Astrocyte (in vitro differentiated cells and primary cell): ENCODE data around the gene SFT2D2. TPM values are rescaled to one million over a fixed set of nuclear protein-coding genes. Genes with fewer than 3 reads are reported as not detected.

ENCODE experiments used
- DNase-seq: peaks from one replicate; pipeline ENCODE4 v3.0.0-alpha.2; 2010; ENCODE audit warnings: low read depth
- FAIRE-seq: peaks from 2 replicates; lab custom pipeline; 2011; peaks lifted over from hg19 to GRCh38; lab: Jason Lieb, UNC
- H2AFZ ChIP-seq: 2 replicates; pipeline ENCODE4 v1.6.0; 2012; ENCODE audit warnings: low read depth, low read length, inconsistent platforms
- H3K27ac ChIP-seq: 2 replicates; pipeline ENCODE4 v1.5.1; 2011; ENCODE audit warnings: low read depth, low read length, inconsistent platforms
- H3K27me3 ChIP-seq: 2 replicates; pipeline ENCODE4 v1.6.0; 2011; ENCODE audit warnings: low read length, inconsistent platforms; ENCODE audit not compliant: insufficient read depth
- H3K36me3 ChIP-seq: 2 replicates; pipeline ENCODE4 v1.5.1; 2011; ENCODE audit warnings: low read length, inconsistent platforms; ENCODE audit not compliant: insufficient read depth
- H3K4me1 ChIP-seq: 2 replicates; pipeline ENCODE4 v1.5.1; 2011; ENCODE audit warnings: low read length, inconsistent platforms; ENCODE audit not compliant: insufficient read depth
- H3K4me2 ChIP-seq: 2 replicates; pipeline ENCODE4 v1.6.0; 2012; ENCODE audit warnings: low read length, inconsistent platforms
- H3K4me3 ChIP-seq: 2 replicates; pipeline ENCODE4 v1.5.1; 2011; ENCODE audit warnings: low read depth, mild to moderate bottlenecking, low read length, inconsistent platforms; ENCODE audit not compliant: insufficient read depth
- H3K79me2 ChIP-seq: 2 replicates; pipeline ENCODE4 v1.6.0; 2012; ENCODE audit warnings: mild to moderate bottlenecking, low read length, inconsistent platforms; ENCODE audit not compliant: insufficient read depth
- H3K9ac ChIP-seq: 2 replicates; pipeline ENCODE4 v1.6.0; 2012; ENCODE audit warnings: mild to moderate bottlenecking, low read length, inconsistent platforms
- H3K9me3 ChIP-seq: 2 replicates; pipeline ENCODE4 v1.5.1; 2012; ENCODE audit warnings: low read depth, mild to moderate bottlenecking, low read length, inconsistent platforms; ENCODE audit not compliant: insufficient read depth
- H4K20me1 ChIP-seq: 2 replicates; pipeline ENCODE4 v1.6.0; 2012; ENCODE audit warnings: low read length, inconsistent platforms; ENCODE audit not compliant: insufficient read depth
- H3K27ac Mint-ChIP-seq: one replicate; pipeline ENCODE4 v1.8.0; 2021; ENCODE audit warnings: mild to moderate bottlenecking, mixed read lengths; ENCODE audit not compliant: unreplicated experiment
- H3K27me3 Mint-ChIP-seq: one replicate; pipeline ENCODE4 v1.8.0; 2021; ENCODE audit warnings: low read depth, mixed read lengths; ENCODE audit not compliant: unreplicated experiment
- H3K36me3 Mint-ChIP-seq: one replicate; pipeline ENCODE4 v1.8.0; 2021; ENCODE audit warnings: low read depth, mixed read lengths; ENCODE audit not compliant: unreplicated experiment
- H3K4me1 Mint-ChIP-seq: one replicate; pipeline ENCODE4 v1.8.0; 2021; ENCODE audit warnings: low read depth, mixed read lengths; ENCODE audit not compliant: unreplicated experiment
- H3K4me3 Mint-ChIP-seq: one replicate; pipeline ENCODE4 v1.8.0; 2021; ENCODE audit warnings: mild to moderate bottlenecking, moderate library complexity, mixed read lengths; ENCODE audit not compliant: unreplicated experiment
- H3K9me3 Mint-ChIP-seq: one replicate; pipeline ENCODE4 v1.8.0; 2021; ENCODE audit warnings: mild to moderate bottlenecking, mixed read lengths; ENCODE audit not compliant: unreplicated experiment
- EZH2 ChIP-seq: IDR thresholded peaks from 2 replicates; pipeline ENCODE4 v1.6.1; 2012; ENCODE audit warnings: mild to moderate bottlenecking, low read length, inconsistent platforms; ENCODE audit not compliant: insufficient read depth
- total RNA-seq: library from RNA; stranded (reverse); gene quantifications from 2 replicates; pipeline ENCODE4 v1.2.1, GENCODE V29; 2021
- TF ChIP-seq, protein P1 (sequence below): IDR thresholded peaks from 2 replicates; pipeline ENCODE4 v1.5.1; 2011; ENCODE audit warnings: low read depth, mild to moderate bottlenecking, inconsistent platforms, low read length, moderate library complexity; ENCODE audit not compliant: insufficient read depth

SFT2D2 gene
- total RNA-seq, 1 donor from 2014 or later, result 73.4 TPM

DNA sequence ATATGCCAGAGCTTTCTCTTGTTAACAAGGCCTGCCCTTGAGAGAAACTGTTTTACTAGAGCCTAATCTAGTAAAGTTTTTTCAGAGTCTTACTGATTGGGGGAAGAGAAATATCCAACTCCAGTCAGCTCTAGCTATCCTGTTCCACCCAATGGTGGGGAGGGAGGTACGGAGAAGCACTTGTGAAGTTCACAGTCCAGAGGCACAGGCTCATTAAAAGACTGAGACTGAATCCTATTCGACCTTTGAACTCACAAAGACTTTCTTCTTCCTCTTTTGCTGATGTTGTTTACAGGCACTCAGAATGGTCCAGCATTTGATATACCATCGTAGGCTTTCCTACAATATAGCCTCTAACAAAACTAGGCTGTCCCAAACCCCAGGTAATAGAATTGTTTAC, 15.5 kb upstream of the SFT2D2 start:
- Histone ChIP-seq H3K9me3 (no peaks in the 10 kb centered on the region), H3K27ac (no peak overlapping the region), H3K79me2 (no peaks in the 10 kb centered on the region), H3K4me1 (no peaks in the 10 kb centered on the region), H3K4me3 (no peak overlapping the region), H2AFZ (no peak overlapping the region), H3K36me3 (no peaks in the 10 kb centered on the region), H3K27me3 (no peaks in the 10 kb centered on the region), H3K4me2 (no peak overlapping the region), H4K20me1 (no peaks in the 10 kb centered on the region), H3K9ac (no peak overlapping the region)
- no peak for FAIRE-seq
- peaks cover 9% of the 10 kb centered on the region for H3K36me3 Mint-ChIP-seq
- peaks cover 22% of the 10 kb centered on the region for H3K9me3 Mint-ChIP-seq
- H3K4me1 Mint-ChIP-seq, result no peaks in the 10 kb centered on the region
- no peaks in the 10 kb centered on the region for H3K27me3 Mint-ChIP-seq
- H3K27ac Mint-ChIP-seq, result no peak overlapping the region
- no peak overlapping the region for H3K4me3 Mint-ChIP-seq
- DNase-seq, result no peak
- TF ChIP-seq, protein P1, sequence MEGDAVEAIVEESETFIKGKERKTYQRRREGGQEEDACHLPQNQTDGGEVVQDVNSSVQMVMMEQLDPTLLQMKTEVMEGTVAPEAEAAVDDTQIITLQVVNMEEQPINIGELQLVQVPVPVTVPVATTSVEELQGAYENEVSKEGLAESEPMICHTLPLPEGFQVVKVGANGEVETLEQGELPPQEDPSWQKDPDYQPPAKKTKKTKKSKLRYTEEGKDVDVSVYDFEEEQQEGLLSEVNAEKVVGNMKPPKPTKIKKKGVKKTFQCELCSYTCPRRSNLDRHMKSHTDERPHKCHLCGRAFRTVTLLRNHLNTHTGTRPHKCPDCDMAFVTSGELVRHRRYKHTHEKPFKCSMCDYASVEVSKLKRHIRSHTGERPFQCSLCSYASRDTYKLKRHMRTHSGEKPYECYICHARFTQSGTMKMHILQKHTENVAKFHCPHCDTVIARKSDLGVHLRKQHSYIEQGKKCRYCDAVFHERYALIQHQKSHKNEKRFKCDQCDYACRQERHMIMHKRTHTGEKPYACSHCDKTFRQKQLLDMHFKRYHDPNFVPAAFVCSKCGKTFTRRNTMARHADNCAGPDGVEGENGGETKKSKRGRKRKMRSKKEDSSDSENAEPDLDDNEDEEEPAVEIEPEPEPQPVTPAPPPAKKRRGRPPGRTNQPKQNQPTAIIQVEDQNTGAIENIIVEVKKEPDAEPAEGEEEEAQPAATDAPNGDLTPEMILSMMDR, result no peak
- TF ChIP-seq EZH2, result no peak

DNA sequence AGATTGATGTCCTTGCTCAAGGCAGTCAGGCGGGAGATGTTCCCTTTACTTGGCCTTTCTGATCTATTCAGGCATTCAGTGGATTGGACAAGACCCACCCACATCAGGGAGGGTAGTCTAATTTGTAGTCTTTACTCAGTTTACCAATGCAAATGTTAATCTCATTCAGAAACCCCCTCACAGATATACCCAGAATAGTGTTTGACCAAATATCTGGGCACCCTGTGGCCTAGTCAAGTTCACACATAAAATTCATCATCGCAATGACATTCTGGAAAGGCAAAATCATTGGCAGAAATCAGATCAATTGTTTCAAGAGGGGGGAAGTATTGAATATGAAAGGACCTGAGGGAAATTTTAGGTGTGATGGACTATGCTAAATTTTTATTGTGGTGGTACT, 12.5 kb upstream of the SFT2D2 start:
- no peaks in the 10 kb centered on the region for H4K20me1 ChIP-seq
- no peaks in the 10 kb centered on the region for H3K36me3 ChIP-seq
- Mint-ChIP-seq H3K4me3 (no peak overlapping the region), H3K27ac (no peak overlapping the region), H3K27me3 (no peaks in the 10 kb centered on the region), H3K36me3 (peaks cover 4% of the 10 kb centered on the region), H3K9me3 (peaks cover 17% of the 10 kb centered on the region), H3K4me1 (no peaks in the 10 kb centered on the region)
- no peaks in the 10 kb centered on the region for H3K4me1 ChIP-seq
- no peak for TF ChIP-seq EZH2
- TF ChIP-seq, protein P1, result no peak
- DNase-seq (no peak), FAIRE-seq (no peak)
- no peak overlapping the region for H3K27ac ChIP-seq
- H2AFZ ChIP-seq, result no peak overlapping the region
- H3K27me3 ChIP-seq, result no peaks in the 10 kb centered on the region
- no peak overlapping the region for H3K9ac ChIP-seq
- H3K79me2 ChIP-seq, result no peaks in the 10 kb centered on the region
- H3K4me3 ChIP-seq, result no peak overlapping the region
- H3K9me3 ChIP-seq, result no peaks in the 10 kb centered on the region
- no peak overlapping the region for H3K4me2 ChIP-seq

DNA sequence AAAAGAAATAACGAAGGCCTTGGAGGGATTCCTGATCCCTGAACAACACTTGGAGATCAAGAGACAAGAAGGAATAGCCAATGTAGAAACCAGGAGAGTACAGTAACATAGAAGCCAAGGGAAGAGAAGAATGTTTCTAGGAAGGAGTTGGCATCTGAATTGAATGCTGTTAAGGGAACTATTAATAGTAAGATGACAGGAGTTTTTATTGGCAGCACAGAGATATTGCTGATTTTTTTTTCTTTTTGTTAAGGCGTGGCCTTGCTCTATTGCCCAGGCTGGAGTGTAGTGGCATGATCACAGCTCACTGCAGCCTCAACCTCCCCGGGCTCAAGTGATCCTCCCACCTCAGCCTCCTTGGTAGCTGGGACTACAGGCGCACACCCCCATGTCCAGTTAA, 9.6 kb upstream of the SFT2D2 start:
- Mint-ChIP-seq H3K9me3 (peaks cover 6% of the 10 kb centered on the region), H3K27ac (no peak overlapping the region), H3K4me3 (no peak overlapping the region), H3K4me1 (no peaks in the 10 kb centered on the region), H3K36me3 (no peaks in the 10 kb centered on the region), H3K27me3 (no peaks in the 10 kb centered on the region)
- no peaks in the 10 kb centered on the region for H3K9me3 ChIP-seq
- H3K4me2 ChIP-seq, result no peak overlapping the region
- FAIRE-seq (no peak), DNase-seq (no peak)
- H3K4me3 ChIP-seq, result no peak overlapping the region
- H3K27ac ChIP-seq, result no peak overlapping the region
- TF ChIP-seq EZH2, result no peak
- TF ChIP-seq, protein P1, result no peak
- H3K9ac ChIP-seq, result no peak overlapping the region
- no peaks in the 10 kb centered on the region for H3K36me3 ChIP-seq
- H3K4me1 ChIP-seq, result no peaks in the 10 kb centered on the region
- no peaks in the 10 kb centered on the region for H3K79me2 ChIP-seq
- no peaks in the 10 kb centered on the region for H4K20me1 ChIP-seq
- H3K27me3 ChIP-seq, result no peaks in the 10 kb centered on the region
- no peak overlapping the region for H2AFZ ChIP-seq
